Suprapubic skin (tissue), 4 donors: ENCODE data around the gene THAP9. TPM values are rescaled to one million over a fixed set of nuclear protein-coding genes. Genes with fewer than 3 reads are reported as not detected.

Source experiments
- DNase-seq, 2 donors: peaks; one replicate each; pipeline ENCODE4 v3.0.0-alpha.2; 2019; ENCODE audit warnings: low spot score in 2 of 2
- H3K27ac ChIP-seq: fragments of 200-600 bp; sonication (generic); one replicate; pipeline ENCODE4 v1.5.1; 2019
- H3K27me3 ChIP-seq: fragments of 200-600 bp; sonication (generic); one replicate; pipeline ENCODE4 v1.5.1; 2019
- H3K36me3 ChIP-seq: fragments of 200-600 bp; sonication (generic); one replicate; pipeline ENCODE4 v1.5.1; 2019
- H3K4me1 ChIP-seq: fragments of 200-600 bp; sonication (generic); one replicate; pipeline ENCODE4 v1.5.1; 2019
- H3K4me3 ChIP-seq: fragments of 200-600 bp; sonication (generic); one replicate; pipeline ENCODE4 v1.5.1; 2019; ENCODE audit warnings: mild to moderate bottlenecking
- H3K9me3 ChIP-seq: fragments of 200-600 bp; sonication (generic); one replicate; pipeline ENCODE4 v1.5.1; 2019
- EP300 ChIP-seq: sonication (generic); formaldehyde crosslinking; IDR thresholded peaks from one replicate; pipeline ENCODE4 v1.6.1; 2017; ENCODE audit warnings: antibody characterized with exemption
- POLR2A ChIP-seq, 2 donors: fragments of 450-650 bp; IDR thresholded peaks; one replicate each; pipeline ENCODE4 v1.6.1; 2017; ENCODE audit warnings: antibody characterized with exemption in 2 of 2, mild to moderate bottlenecking in 2 of 2, moderate library complexity in 2 of 2
- POLR2AphosphoS5 ChIP-seq, 3 donors: sonication (generic); formaldehyde crosslinking; IDR thresholded peaks; one replicate each; pipeline ENCODE4 v1.6.1; 2017; ENCODE audit warnings: antibody characterized with exemption in 3 of 3
- WGBS: methylation state at CpG from one replicate; pipeline ENCODE4 v1.1.5; 2018; 5-methylcytosine and 5-hydroxymethylcytosine counted together
- total RNA-seq, 4 donors: library from RNA; depleted of rRNA; stranded (reverse); fragments of >200 nt; gene quantifications; one replicate each; pipeline ENCODE4 v1.1.0, GENCODE V29; 2016
- TF ChIP-seq, protein P1 (sequence below), 2 donors: fragments of 200-600 bp in 1 of 2; fragments of 450-650 bp in 1 of 2; sonication (generic) in 1 of 2; IDR thresholded peaks; one replicate each; pipeline ENCODE4 v1.5.1; 2016 to 2019; ENCODE audit warnings: antibody characterized with exemption in 2 of 2, mild to moderate bottlenecking in 1 of 2, moderate library complexity in 1 of 2

THAP9 gene
- total RNA-seq, 4 donors from 2014 or later = 2.0 to 3.1 (median 2.6) TPM

DNA sequence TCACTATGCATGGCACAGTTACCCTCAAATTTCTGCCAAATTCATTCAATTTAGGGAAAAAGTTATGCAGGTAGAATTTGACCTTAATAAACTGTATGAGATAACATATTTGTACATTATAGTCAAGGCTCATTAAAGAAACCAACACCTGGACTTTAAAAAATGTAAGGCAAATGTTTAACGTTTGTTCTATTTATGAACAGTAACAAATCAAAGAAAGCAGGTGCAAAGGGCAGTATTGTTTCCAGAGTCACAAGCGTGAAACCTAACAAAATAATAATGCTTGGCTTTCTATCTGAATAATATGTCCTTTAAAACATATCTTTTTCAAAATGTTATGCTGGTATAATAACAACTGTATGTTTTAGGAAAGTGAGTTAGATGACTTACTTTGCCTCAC is 68.9 kb downstream of the THAP9 start:
- Histone ChIP-seq H3K27me3 (no peaks in the 10 kb centered on the region), H3K4me1 (no peaks in the 10 kb centered on the region), H3K27ac (no peak overlapping the region), H3K36me3 (peaks cover 30% of the 10 kb centered on the region), H3K9me3 (no peaks in the 10 kb centered on the region), H3K4me3 (no peak overlapping the region)
- no peak for DNase-seq
- 91% methylated on average over 2 of the region's 2 CpGs for WGBS
- TF ChIP-seq POLR2A (IDR thresholded peaks at IDR 0.05) (no peak), POLR2AphosphoS5 (IDR thresholded peaks at IDR 0.05) (no peak), EP300 (no peak)
- TF ChIP-seq, protein P1, sequence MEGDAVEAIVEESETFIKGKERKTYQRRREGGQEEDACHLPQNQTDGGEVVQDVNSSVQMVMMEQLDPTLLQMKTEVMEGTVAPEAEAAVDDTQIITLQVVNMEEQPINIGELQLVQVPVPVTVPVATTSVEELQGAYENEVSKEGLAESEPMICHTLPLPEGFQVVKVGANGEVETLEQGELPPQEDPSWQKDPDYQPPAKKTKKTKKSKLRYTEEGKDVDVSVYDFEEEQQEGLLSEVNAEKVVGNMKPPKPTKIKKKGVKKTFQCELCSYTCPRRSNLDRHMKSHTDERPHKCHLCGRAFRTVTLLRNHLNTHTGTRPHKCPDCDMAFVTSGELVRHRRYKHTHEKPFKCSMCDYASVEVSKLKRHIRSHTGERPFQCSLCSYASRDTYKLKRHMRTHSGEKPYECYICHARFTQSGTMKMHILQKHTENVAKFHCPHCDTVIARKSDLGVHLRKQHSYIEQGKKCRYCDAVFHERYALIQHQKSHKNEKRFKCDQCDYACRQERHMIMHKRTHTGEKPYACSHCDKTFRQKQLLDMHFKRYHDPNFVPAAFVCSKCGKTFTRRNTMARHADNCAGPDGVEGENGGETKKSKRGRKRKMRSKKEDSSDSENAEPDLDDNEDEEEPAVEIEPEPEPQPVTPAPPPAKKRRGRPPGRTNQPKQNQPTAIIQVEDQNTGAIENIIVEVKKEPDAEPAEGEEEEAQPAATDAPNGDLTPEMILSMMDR (IDR thresholded peaks at IDR 0.05) = no peak

Other genes with a start within 250 kb of the THAP9 start
- 10 to 100 TPM in 1 of 4 donors, 1 to 10 TPM in 3; 5.6 to 13.2 (median 7.6) TPM for gene SCD5, start 101.9 kb upstream of the THAP9 start, total RNA-seq
- 100 to 1,000 TPM; 133 to 299 (median 161) TPM for gene SEC31A, start 9.6 kb upstream of the THAP9 start, total RNA-seq
- 10 to 100 TPM in 3 of 4 donors, 1 to 10 TPM in 1; 8.6 to 17.4 (median 15.3) TPM for gene LIN54, start 110.1 kb downstream of the THAP9 start, total RNA-seq
- 10 to 100 TPM; 36.3 to 59.5 (median 39.3) TPM for gene COPS4, start 134.4 kb downstream of the THAP9 start, total RNA-seq
- 1 to 10 TPM in 2 of 4 donors, not detected in 2; 1.3 TPM for gene PLAC8, start 214.0 kb downstream of the THAP9 start, total RNA-seq